Activated T-cell treated with anti-CD3 and anti-CD28 coated beads for 48 hours (primary cell): ENCODE measurements around the gene ATRN.
"Not testable (repeated sequence)": the region's sequence is repeated elsewhere in the genome, so short reads cannot be mapped to it uniquely, and the experiment has no call there.

Experiments used
- DNase-seq: peaks from one replicate; pipeline ENCODE4 v3.0.0-alpha.2; 2020; ENCODE audit warnings: low read depth

The ATRN gene

GRCh38 chr20:3470208-3470626 is 601 bp upstream of the ATRN start:
- DNase-seq: no peak

GRCh38 chr20:3471397-3472021 is 691 bp downstream of the ATRN start:
- DNase-seq: no peak

- DNase-seq: no peak
These were observed 1.3 kb downstream of the ATRN start for GRCh38 chr20:3472105-3472504.

- no peak for DNase-seq
These were observed 2.5 kb downstream of the ATRN start for GRCh38 chr20:3473324-3473723.

GRCh38 chr20:3473944-3474343 is 3.1 kb downstream of the ATRN start:
- no peak for DNase-seq

- not testable (repeated sequence) for DNase-seq
These were observed 6.4 kb downstream of the ATRN start for GRCh38 chr20:3477003-3477860.

GRCh38 chr20:3477861-3478544 is 7.2 kb downstream of the ATRN start:
- no peak for DNase-seq

- DNase-seq: no peak
These were observed 8.2 kb downstream of the ATRN start for GRCh38 chr20:3479025-3479424.

GRCh38 chr20:3479759-3480615 is 9.2 kb downstream of the ATRN start:
- DNase-seq: no peak

GRCh38 chr20:3483309-3483708 is 12.5 kb downstream of the ATRN start:
- no peak for DNase-seq

GRCh38 chr20:3483784-3484183 is 13.0 kb downstream of the ATRN start:
- no peak for DNase-seq

- no peak for DNase-seq
These were observed 15.1 kb downstream of the ATRN start for GRCh38 chr20:3485913-3486312.

GRCh38 chr20:3486850-3487249 is 16.0 kb downstream of the ATRN start:
- DNase-seq: no peak

GRCh38 chr20:3492669-3493068 is 21.9 kb downstream of the ATRN start:
- DNase-seq: no peak

- no peak for DNase-seq
These were observed 23.4 kb downstream of the ATRN start for GRCh38 chr20:3494218-3494617.

GRCh38 chr20:3502878-3503277 is 32.1 kb downstream of the ATRN start:
- DNase-seq: no peak

GRCh38 chr20:3505148-3505547 is 34.3 kb downstream of the ATRN start:
- no peak for DNase-seq

- no peak for DNase-seq
These were observed 38.2 kb downstream of the ATRN start for GRCh38 chr20:3509064-3509463.

- DNase-seq: no peak
These were observed 39.3 kb downstream of the ATRN start for GRCh38 chr20:3510110-3510509.

GRCh38 chr20:3512239-3512638 is 41.4 kb downstream of the ATRN start:
- DNase-seq: not testable (repeated sequence)

GRCh38 chr20:3514012-3514642 is 43.3 kb downstream of the ATRN start:
- no peak for DNase-seq
